ENCODE results near the gene ATP2B1.
A peak's percentile ranks its signal among the peaks of the same experiment; 100 is the strongest.

Gene ATP2B1

GRCh38 chr12:89657739-89658138, 50.9 kb downstream of the ATP2B1 start:
- H3K9me3 Mint-ChIP-seq: no peaks in the 10 kb centered on the region
- no peaks in the 10 kb centered on the region for H3K27me3 Mint-ChIP-seq
- peaks cover 9% of the 10 kb centered on the region for H3K36me3 Mint-ChIP-seq (ENCODE audit: insufficient read depth)
- ATAC-seq (replicated peaks; ENCODE audit: extremely low read depth, poor library complexity, severe bottlenecking) (no peak), DNase-seq (ENCODE audit: low spot score in 2 of 2) (no peak)
- peaks cover 51% of the 10 kb centered on the region for H3K4me1 Mint-ChIP-seq
- no peak overlapping the region for H3K4me3 Mint-ChIP-seq
- H3K27ac Mint-ChIP-seq (ENCODE audit: low read depth): no peak overlapping the region

- H3K36me3 Mint-ChIP-seq (ENCODE audit: insufficient read depth): peaks cover 9% of the 10 kb centered on the region
- DNase-seq (ENCODE audit: low spot score in 2 of 2): no peak
- peaks cover 48% of the 10 kb centered on the region for H3K4me1 Mint-ChIP-seq
- no peaks in the 10 kb centered on the region for H3K9me3 Mint-ChIP-seq
- no peak for ATAC-seq (replicated peaks; ENCODE audit: extremely low read depth, poor library complexity, severe bottlenecking)
- no peak overlapping the region for H3K4me3 Mint-ChIP-seq
- no peak overlapping the region for H3K27ac Mint-ChIP-seq (ENCODE audit: low read depth)
- H3K27me3 Mint-ChIP-seq: no peaks in the 10 kb centered on the region
These were observed 51.6 kb downstream of the ATP2B1 start for GRCh38 chr12:89657066-89657465.

- H3K36me3 Mint-ChIP-seq (ENCODE audit: insufficient read depth): peaks cover 9% of the 10 kb centered on the region
- no peak overlapping the region for H3K27ac Mint-ChIP-seq (ENCODE audit: low read depth)
- ATAC-seq (replicated peaks; ENCODE audit: extremely low read depth, poor library complexity, severe bottlenecking) (no peak), DNase-seq (ENCODE audit: low spot score in 2 of 2) (no peak)
- no peaks in the 10 kb centered on the region for H3K27me3 Mint-ChIP-seq
- H3K4me1 Mint-ChIP-seq: peaks cover 43% of the 10 kb centered on the region
- no peaks in the 10 kb centered on the region for H3K9me3 Mint-ChIP-seq
- H3K4me3 Mint-ChIP-seq: no peak overlapping the region
These were observed 52.8 kb downstream of the ATP2B1 start for GRCh38 chr12:89655841-89656240.

- Mint-ChIP-seq H3K9me3 (no peaks in the 10 kb centered on the region), H3K4me1 (peaks cover 46% of the 10 kb centered on the region), H3K4me3 (no peak overlapping the region), H3K36me3 (ENCODE audit: insufficient read depth) (peaks cover 19% of the 10 kb centered on the region), H3K27me3 (no peaks in the 10 kb centered on the region), H3K27ac (ENCODE audit: low read depth) (no peak overlapping the region)
- DNase-seq (ENCODE audit: low spot score in 2 of 2) (no peak), ATAC-seq (replicated peaks; ENCODE audit: extremely low read depth, poor library complexity, severe bottlenecking) (no peak)
These were observed 57.4 kb downstream of the ATP2B1 start for GRCh38 chr12:89651192-89651591.

- peaks cover 16% of the 10 kb centered on the region for H3K36me3 Mint-ChIP-seq (ENCODE audit: insufficient read depth)
- no peak for DNase-seq (ENCODE audit: low spot score in 2 of 2)
- H3K4me1 Mint-ChIP-seq: peaks cover 49% of the 10 kb centered on the region
- H3K27me3 Mint-ChIP-seq: no peaks in the 10 kb centered on the region
- H3K9me3 Mint-ChIP-seq: no peaks in the 10 kb centered on the region
- ATAC-seq (replicated peaks; ENCODE audit: extremely low read depth, poor library complexity, severe bottlenecking): no peak
- H3K27ac Mint-ChIP-seq (ENCODE audit: low read depth): no peak overlapping the region
- no peak overlapping the region for H3K4me3 Mint-ChIP-seq
These were observed 58.4 kb downstream of the ATP2B1 start for GRCh38 chr12:89650239-89650638.

- H3K4me1 Mint-ChIP-seq: peaks cover 49% of the 10 kb centered on the region
These were observed 58.8 kb downstream of the ATP2B1 start for GRCh38 chr12:89649820-89650219.

GRCh38 chr12:89649139-89649538, 59.5 kb downstream of the ATP2B1 start:
- Mint-ChIP-seq H3K9me3 (no peaks in the 10 kb centered on the region), H3K27ac (ENCODE audit: low read depth) (no peak overlapping the region), H3K36me3 (ENCODE audit: insufficient read depth) (peaks cover 14% of the 10 kb centered on the region), H3K27me3 (no peaks in the 10 kb centered on the region), H3K4me3 (no peak overlapping the region), H3K4me1 (peaks cover 55% of the 10 kb centered on the region)
- ATAC-seq (replicated peaks; ENCODE audit: extremely low read depth, poor library complexity, severe bottlenecking) (no peak), DNase-seq (ENCODE audit: low spot score in 2 of 2) (no peak)

More at GRCh38 chr12:89649820-89650219, 58.8 kb downstream of the ATP2B1 start:
- H3K27ac Mint-ChIP-seq (ENCODE audit: low read depth): no peak overlapping the region
- no peak for DNase-seq (ENCODE audit: low spot score in 2 of 2)
- ATAC-seq (replicated peaks; ENCODE audit: extremely low read depth, poor library complexity, severe bottlenecking): no peak
- H3K36me3 Mint-ChIP-seq (ENCODE audit: insufficient read depth): peaks cover 14% of the 10 kb centered on the region
- no peaks in the 10 kb centered on the region for H3K9me3 Mint-ChIP-seq
- no peak overlapping the region for H3K4me3 Mint-ChIP-seq
- no peaks in the 10 kb centered on the region for H3K27me3 Mint-ChIP-seq

- ATAC-seq (replicated peaks; ENCODE audit: extremely low read depth, poor library complexity, severe bottlenecking): no peak
- Mint-ChIP-seq H3K36me3 (ENCODE audit: insufficient read depth) (peaks cover 13% of the 10 kb centered on the region), H3K27me3 (no peaks in the 10 kb centered on the region), H3K9me3 (no peaks in the 10 kb centered on the region), H3K4me3 (no peak overlapping the region), H3K4me1 (peaks cover 62% of the 10 kb centered on the region), H3K27ac (ENCODE audit: low read depth) (no peak overlapping the region)
- no peak for DNase-seq (ENCODE audit: low spot score in 2 of 2)
These were observed 60.3 kb downstream of the ATP2B1 start for GRCh38 chr12:89648211-89648930.

GRCh38 chr12:89645434-89645833, 63.2 kb downstream of the ATP2B1 start:
- H3K4me1 Mint-ChIP-seq: peaks cover 62% of the 10 kb centered on the region
- ATAC-seq (replicated peaks; ENCODE audit: extremely low read depth, poor library complexity, severe bottlenecking) (no peak), DNase-seq (ENCODE audit: low spot score in 2 of 2) (no peak)
- H3K4me3 Mint-ChIP-seq: no peak overlapping the region
- no peaks in the 10 kb centered on the region for H3K9me3 Mint-ChIP-seq
- peaks cover 13% of the 10 kb centered on the region for H3K36me3 Mint-ChIP-seq (ENCODE audit: insufficient read depth)
- H3K27ac Mint-ChIP-seq (ENCODE audit: low read depth): peak overlapping the region; percentile 32
- H3K27me3 Mint-ChIP-seq: no peaks in the 10 kb centered on the region

- Mint-ChIP-seq H3K4me1 (peaks cover 46% of the 10 kb centered on the region), H3K36me3 (ENCODE audit: insufficient read depth) (peaks cover 6% of the 10 kb centered on the region), H3K4me3 (no peak overlapping the region), H3K27me3 (no peaks in the 10 kb centered on the region), H3K27ac (ENCODE audit: low read depth) (no peak overlapping the region), H3K9me3 (no peaks in the 10 kb centered on the region)
- ATAC-seq (replicated peaks; ENCODE audit: extremely low read depth, poor library complexity, severe bottlenecking) (no peak), DNase-seq (ENCODE audit: low spot score in 2 of 2) (no peak)
These were observed 65.7 kb downstream of the ATP2B1 start for GRCh38 chr12:89642959-89643358.

- Mint-ChIP-seq H3K4me3 (no peak overlapping the region), H3K36me3 (ENCODE audit: insufficient read depth) (peaks cover 19% of the 10 kb centered on the region), H3K27ac (ENCODE audit: low read depth) (peak overlapping the region; percentile 83), H3K4me1 (peaks cover 22% of the 10 kb centered on the region), H3K27me3 (no peaks in the 10 kb centered on the region), H3K9me3 (no peaks in the 10 kb centered on the region)
- DNase-seq (ENCODE audit: low spot score in 2 of 2) (no peak), ATAC-seq (replicated peaks; ENCODE audit: extremely low read depth, poor library complexity, severe bottlenecking) (no peak)
These were observed 71.9 kb downstream of the ATP2B1 start for GRCh38 chr12:89636776-89637160.

GRCh38 chr12:89636052-89636775, 72.4 kb downstream of the ATP2B1 start:
- Mint-ChIP-seq H3K27me3 (no peaks in the 10 kb centered on the region), H3K36me3 (ENCODE audit: insufficient read depth) (peaks cover 21% of the 10 kb centered on the region), H3K9me3 (no peaks in the 10 kb centered on the region), H3K4me3 (no peak overlapping the region), H3K4me1 (peaks cover 26% of the 10 kb centered on the region), H3K27ac (ENCODE audit: low read depth) (peak overlapping the region; percentile 83)
- DNase-seq (ENCODE audit: low spot score in 2 of 2) (no peak), ATAC-seq (replicated peaks; ENCODE audit: extremely low read depth, poor library complexity, severe bottlenecking) (no peak)

GRCh38 chr12:89634508-89634907, 74.1 kb downstream of the ATP2B1 start:
- Mint-ChIP-seq H3K27me3 (no peaks in the 10 kb centered on the region), H3K9me3 (no peaks in the 10 kb centered on the region), H3K36me3 (ENCODE audit: insufficient read depth) (peaks cover 27% of the 10 kb centered on the region)

More at GRCh38 chr12:89634508-89634907, 74.1 kb downstream of the ATP2B1 start:
- Mint-ChIP-seq H3K27ac (ENCODE audit: low read depth) (peak overlapping the region; percentile 12), H3K4me1 (peaks cover 20% of the 10 kb centered on the region), H3K4me3 (no peak overlapping the region)
- ATAC-seq (replicated peaks; ENCODE audit: extremely low read depth, poor library complexity, severe bottlenecking): no peak
- DNase-seq (ENCODE audit: low spot score in 2 of 2): no peak
